ENCODE measurements around the gene RNF220. TPM values are rescaled to one million over a fixed set of nuclear protein-coding genes. Genes with fewer than 3 reads are reported as not detected.

RNF220 gene
- polyA plus RNA-seq, 1 donor (not counting 4 experiments of a cell fraction or from before 2014, with no cell fraction given), result 42.7 TPM

- FAIRE-seq, result peak; percentile 39
- no peak overlapping the region for H3K4me2 ChIP-seq (ENCODE audit: control insufficient read depth, extremely low read depth, insufficient read depth, low read depth, low read length)
- no peak for TF ChIP-seq EZH2 (IDR thresholded peaks at IDR 0.05; ENCODE audit: low read length)
- TF ChIP-seq CTCF (optimal IDR thresholded peaks at IDR 0.05 in 1 of 3, IDR thresholded peaks at IDR 0.05 in 1 of 3, conservative IDR thresholded peaks at IDR 0.05 in 1 of 3; ENCODE audit: extremely low read depth in 1 of 3, insufficient read depth in 2 of 3, low read length in 3 of 3), result no peak
These were observed 67.8 kb downstream of the RNF220 start for GRCh38 chr1:44472620-44473525.

GRCh38 chr1:44476891-44477290 lies 71.8 kb downstream of the RNF220 start:
- Histone ChIP-seq H3K36me3 (ENCODE audit: control insufficient read depth in 2 of 2, extremely low read depth in 1 of 2, insufficient read depth in 2 of 2, low read length in 2 of 2) (no peaks in the 10 kb centered on the region), H3K9me1 (ENCODE audit: control insufficient read depth, extremely low read depth, insufficient read depth, low read length) (no peaks in the 10 kb centered on the region), H4K20me1 (ENCODE audit: control insufficient read depth, extremely low read depth, insufficient read depth, low read length) (no peaks in the 10 kb centered on the region), H2AFZ (ENCODE audit: control insufficient read depth, low read length) (no peak overlapping the region), H3K9ac (ENCODE audit: control insufficient read depth, extremely low read depth, insufficient read depth, low read length) (no peak overlapping the region), H3K9me3 (ENCODE audit: control insufficient read depth, low read depth, low read length) (no peaks in the 10 kb centered on the region), H3K4me2 (ENCODE audit: control insufficient read depth, extremely low read depth, insufficient read depth, low read depth, low read length) (no peak overlapping the region), H3K27ac (ENCODE audit: control insufficient read depth, insufficient read depth, low read length) (no peak overlapping the region), H3K4me1 (ENCODE audit: control insufficient read depth, extremely low read depth, insufficient read depth, low read length) (no peaks in the 10 kb centered on the region), H3K4me3 (ENCODE audit: control insufficient read depth in 2 of 3, extremely low read depth in 1 of 3, insufficient read depth in 2 of 3, low read depth in 1 of 3, low read length in 3 of 3) (no peak overlapping the region), H3K79me2 (ENCODE audit: control insufficient read depth, insufficient read depth, low read length) (no peaks in the 10 kb centered on the region), H3K27me3 (ENCODE audit: control insufficient read depth, extremely low read depth, insufficient read depth, low read length) (peaks cover 9% of the 10 kb centered on the region)
- no peak for DNase-seq (ENCODE audit: low read depth, low spot score)
- TF ChIP-seq EZH2 (IDR thresholded peaks at IDR 0.05; ENCODE audit: low read length) (no peak), CTCF (optimal IDR thresholded peaks at IDR 0.05 in 1 of 3, IDR thresholded peaks at IDR 0.05 in 1 of 3, conservative IDR thresholded peaks at IDR 0.05 in 1 of 3; ENCODE audit: extremely low read depth in 1 of 3, insufficient read depth in 2 of 3, low read length in 3 of 3) (no peak)
- dilution Hi-C loops (cut with MboI; ENCODE audit: extremely low pct_ligation_motif_present, low sequenced_read_pairs), result no loop called here
- FAIRE-seq, result no peak

More at GRCh38 chr1:44472620-44473525, 67.8 kb downstream of the RNF220 start:
- H2AFZ ChIP-seq (ENCODE audit: control insufficient read depth, low read length), result peak overlapping the region; percentile 72
- H3K9me1 ChIP-seq (ENCODE audit: control insufficient read depth, extremely low read depth, insufficient read depth, low read length), result no peaks in the 10 kb centered on the region
- no peak overlapping the region for H3K4me3 ChIP-seq (ENCODE audit: control insufficient read depth in 2 of 3, extremely low read depth in 1 of 3, insufficient read depth in 2 of 3, low read depth in 1 of 3, low read length in 3 of 3)
- no peak overlapping the region for H3K9ac ChIP-seq (ENCODE audit: control insufficient read depth, extremely low read depth, insufficient read depth, low read length)
- peaks cover 6% of the 10 kb centered on the region for H3K27me3 ChIP-seq (ENCODE audit: control insufficient read depth, extremely low read depth, insufficient read depth, low read length)
- H3K9me3 ChIP-seq (ENCODE audit: control insufficient read depth, low read depth, low read length), result no peaks in the 10 kb centered on the region
- no peaks in the 10 kb centered on the region for H3K36me3 ChIP-seq (ENCODE audit: control insufficient read depth in 2 of 2, extremely low read depth in 1 of 2, insufficient read depth in 2 of 2, low read length in 2 of 2)
- H3K27ac ChIP-seq (ENCODE audit: control insufficient read depth, insufficient read depth, low read length), result no peak overlapping the region
- dilution Hi-C loops (cut with MboI; ENCODE audit: extremely low pct_ligation_motif_present, low sequenced_read_pairs), result no loop called here
- no peaks in the 10 kb centered on the region for H3K4me1 ChIP-seq (ENCODE audit: control insufficient read depth, extremely low read depth, insufficient read depth, low read length)
- H4K20me1 ChIP-seq (ENCODE audit: control insufficient read depth, extremely low read depth, insufficient read depth, low read length), result no peaks in the 10 kb centered on the region
- DNase-seq (ENCODE audit: low read depth, low spot score), result no peak
- H3K79me2 ChIP-seq (ENCODE audit: control insufficient read depth, insufficient read depth, low read length), result no peaks in the 10 kb centered on the region
